ENCODE data around the gene SZT2. TPM values are rescaled to one million over a fixed set of nuclear protein-coding genes. Genes with fewer than 3 reads are reported as not detected.

SZT2 gene
- total and polyA plus RNA-seq, 2 of the 13 experiments (the other 11 are each of a cell fraction or from before 2014, with no cell fraction given) = 8.0 to 8.8 TPM

DNA sequence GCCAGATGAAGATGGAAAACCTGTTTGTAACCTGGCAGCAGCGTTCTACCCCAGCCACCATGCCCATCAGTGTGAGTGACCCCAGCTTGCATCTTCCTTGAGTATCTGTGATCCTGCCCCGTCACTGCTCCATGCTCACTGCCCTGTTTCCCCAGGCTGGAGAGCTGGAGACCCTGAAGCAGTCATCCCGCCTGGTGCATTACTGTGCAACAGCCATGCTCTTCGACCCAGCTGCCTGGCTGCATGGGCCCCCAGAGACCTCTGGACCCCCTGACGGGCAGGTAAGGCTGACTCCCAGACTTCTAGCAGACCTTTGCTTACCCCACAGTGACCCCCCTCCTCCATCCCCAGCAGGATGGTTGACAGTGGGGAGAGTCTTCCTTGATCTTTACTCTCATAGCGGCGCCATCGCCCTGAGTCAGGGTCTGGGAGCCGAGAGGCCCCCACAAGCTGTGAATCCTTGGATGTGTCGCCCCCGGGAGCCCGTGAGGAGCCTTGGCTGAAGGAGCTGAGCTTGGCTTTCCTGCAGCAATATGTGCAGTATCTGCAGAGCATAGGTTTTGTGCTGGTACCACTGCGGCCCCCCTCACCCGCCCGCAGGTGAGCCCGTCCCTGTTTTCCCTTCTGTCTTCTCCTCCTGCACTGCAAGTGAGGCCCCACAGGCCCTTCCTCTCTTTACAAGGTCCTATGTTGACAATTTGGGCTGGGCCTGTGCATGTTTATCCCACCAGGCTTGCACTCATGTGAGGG lies 53.7 kb downstream of the SZT2 start (continued):
- no peak for TF ChIP-seq ISL2 (CRISPR knock-in tag; IDR thresholded peaks at IDR 0.05)

DNA sequence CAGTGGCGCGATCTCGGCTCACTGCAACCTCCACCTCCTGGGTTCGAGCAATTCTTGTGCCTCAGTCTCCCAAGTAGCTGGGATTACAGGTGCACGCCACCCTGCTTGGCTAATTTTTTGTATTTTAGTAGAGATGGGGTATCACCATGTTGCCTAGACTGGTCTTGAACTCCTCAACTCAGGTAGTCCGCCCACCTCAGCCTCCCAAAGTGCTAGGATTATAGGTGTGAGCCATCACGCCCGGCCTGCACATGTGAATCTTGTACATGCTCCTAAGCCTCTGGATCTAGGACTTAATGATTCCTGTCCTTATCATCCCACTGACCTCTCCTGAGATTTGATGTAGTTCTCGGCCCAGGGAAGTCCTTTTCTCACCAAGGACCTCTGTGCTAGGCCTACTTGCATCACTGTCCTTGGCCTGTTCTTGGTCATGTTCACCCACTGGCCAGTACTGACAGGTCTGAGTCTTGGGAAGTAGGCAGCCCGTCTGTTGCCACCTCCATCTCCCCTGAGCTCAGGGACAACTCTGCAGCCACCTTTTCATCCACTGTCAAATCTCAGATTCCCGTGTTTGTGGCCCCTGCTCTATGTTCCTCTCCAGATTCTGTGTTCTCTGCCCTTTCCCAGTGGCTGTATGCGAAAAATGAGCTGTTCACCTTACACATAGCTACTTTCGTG lies 54.6 kb downstream of the SZT2 start:
- WGBS (ENCODE audit: low lambda C conversion rate) = 96% methylated on average over 11 of the region's 13 CpGs
- no peak for TF ChIP-seq CBX5 (CRISPR knock-in tag; IDR thresholded peaks at IDR 0.05; ENCODE audit: borderline replicate concordance)
- TF ChIP-seq ZNF780A (CRISPR knock-in tag; IDR thresholded peaks at IDR 0.05) = no peak
- no peak for TF ChIP-seq NFKBIZ (CRISPR knock-in tag; IDR thresholded peaks at IDR 0.05)
- TF ChIP-seq, protein P1, sequence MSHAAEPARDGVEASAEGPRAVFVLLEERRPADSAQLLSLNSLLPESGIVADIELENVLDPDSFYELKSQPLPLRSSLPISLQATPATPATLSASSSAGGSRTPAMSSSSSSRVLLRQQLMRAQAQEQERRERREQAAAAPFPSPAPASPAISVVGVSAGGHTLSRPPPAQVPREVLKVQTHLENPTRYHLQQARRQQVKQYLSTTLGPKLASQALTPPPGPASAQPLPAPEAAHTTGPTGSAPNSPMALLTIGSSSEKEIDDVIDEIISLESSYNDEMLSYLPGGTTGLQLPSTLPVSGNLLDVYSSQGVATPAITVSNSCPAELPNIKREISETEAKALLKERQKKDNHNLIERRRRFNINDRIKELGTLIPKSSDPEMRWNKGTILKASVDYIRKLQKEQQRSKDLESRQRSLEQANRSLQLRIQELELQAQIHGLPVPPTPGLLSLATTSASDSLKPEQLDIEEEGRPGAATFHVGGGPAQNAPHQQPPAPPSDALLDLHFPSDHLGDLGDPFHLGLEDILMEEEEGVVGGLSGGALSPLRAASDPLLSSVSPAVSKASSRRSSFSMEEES (CRISPR knock-in tag; IDR thresholded peaks at IDR 0.05) = no peak
- TF ChIP-seq, protein P2, sequence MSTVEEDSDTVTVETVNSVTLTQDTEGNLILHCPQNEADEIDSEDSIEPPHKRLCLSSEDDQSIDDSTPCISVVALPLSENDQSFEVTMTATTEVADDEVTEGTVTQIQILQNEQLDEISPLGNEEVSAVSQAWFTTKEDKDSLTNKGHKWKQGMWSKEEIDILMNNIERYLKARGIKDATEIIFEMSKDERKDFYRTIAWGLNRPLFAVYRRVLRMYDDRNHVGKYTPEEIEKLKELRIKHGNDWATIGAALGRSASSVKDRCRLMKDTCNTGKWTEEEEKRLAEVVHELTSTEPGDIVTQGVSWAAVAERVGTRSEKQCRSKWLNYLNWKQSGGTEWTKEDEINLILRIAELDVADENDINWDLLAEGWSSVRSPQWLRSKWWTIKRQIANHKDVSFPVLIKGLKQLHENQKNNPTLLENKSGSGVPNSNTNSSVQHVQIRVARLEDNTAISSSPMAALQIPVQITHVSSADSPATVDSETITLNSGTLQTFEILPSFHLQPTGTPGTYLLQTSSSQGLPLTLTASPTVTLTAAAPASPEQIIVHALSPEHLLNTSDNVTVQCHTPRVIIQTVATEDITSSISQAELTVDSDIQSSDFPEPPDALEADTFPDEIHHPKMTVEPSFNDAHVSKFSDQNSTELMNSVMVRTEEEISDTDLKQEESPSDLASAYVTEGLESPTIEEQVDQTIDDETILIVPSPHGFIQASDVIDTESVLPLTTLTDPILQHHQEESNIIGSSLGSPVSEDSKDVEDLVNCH (CRISPR knock-in tag; IDR thresholded peaks at IDR 0.05) = no peak
- TF ChIP-seq ZNF501 (CRISPR knock-in tag; IDR thresholded peaks at IDR 0.05) = no peak
- TF ChIP-seq, protein P3, sequence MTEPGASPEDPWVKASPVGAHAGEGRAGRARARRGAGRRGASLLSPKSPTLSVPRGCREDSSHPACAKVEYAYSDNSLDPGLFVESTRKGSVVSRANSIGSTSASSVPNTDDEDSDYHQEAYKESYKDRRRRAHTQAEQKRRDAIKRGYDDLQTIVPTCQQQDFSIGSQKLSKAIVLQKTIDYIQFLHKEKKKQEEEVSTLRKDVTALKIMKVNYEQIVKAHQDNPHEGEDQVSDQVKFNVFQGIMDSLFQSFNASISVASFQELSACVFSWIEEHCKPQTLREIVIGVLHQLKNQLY (CRISPR knock-in tag; IDR thresholded peaks at IDR 0.05) = no peak
- TF ChIP-seq, protein P4, sequence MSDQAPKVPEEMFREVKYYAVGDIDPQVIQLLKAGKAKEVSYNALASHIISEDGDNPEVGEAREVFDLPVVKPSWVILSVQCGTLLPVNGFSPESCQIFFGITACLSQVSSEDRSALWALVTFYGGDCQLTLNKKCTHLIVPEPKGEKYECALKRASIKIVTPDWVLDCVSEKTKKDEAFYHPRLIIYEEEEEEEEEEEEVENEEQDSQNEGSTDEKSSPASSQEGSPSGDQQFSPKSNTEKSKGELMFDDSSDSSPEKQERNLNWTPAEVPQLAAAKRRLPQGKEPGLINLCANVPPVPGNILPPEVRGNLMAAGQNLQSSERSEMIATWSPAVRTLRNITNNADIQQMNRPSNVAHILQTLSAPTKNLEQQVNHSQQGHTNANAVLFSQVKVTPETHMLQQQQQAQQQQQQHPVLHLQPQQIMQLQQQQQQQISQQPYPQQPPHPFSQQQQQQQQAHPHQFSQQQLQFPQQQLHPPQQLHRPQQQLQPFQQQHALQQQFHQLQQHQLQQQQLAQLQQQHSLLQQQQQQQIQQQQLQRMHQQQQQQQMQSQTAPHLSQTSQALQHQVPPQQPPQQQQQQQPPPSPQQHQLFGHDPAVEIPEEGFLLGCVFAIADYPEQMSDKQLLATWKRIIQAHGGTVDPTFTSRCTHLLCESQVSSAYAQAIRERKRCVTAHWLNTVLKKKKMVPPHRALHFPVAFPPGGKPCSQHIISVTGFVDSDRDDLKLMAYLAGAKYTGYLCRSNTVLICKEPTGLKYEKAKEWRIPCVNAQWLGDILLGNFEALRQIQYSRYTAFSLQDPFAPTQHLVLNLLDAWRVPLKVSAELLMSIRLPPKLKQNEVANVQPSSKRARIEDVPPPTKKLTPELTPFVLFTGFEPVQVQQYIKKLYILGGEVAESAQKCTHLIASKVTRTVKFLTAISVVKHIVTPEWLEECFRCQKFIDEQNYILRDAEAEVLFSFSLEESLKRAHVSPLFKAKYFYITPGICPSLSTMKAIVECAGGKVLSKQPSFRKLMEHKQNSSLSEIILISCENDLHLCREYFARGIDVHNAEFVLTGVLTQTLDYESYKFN (CRISPR knock-in tag; conservative IDR thresholded peaks at IDR 0.05) = no peak
- no peak for TF ChIP-seq ZNF737 (CRISPR knock-in tag; IDR thresholded peaks at IDR 0.05; ENCODE audit: borderline replicate concordance)
- Histone ChIP-seq H3K36me3 (replicated peaks in 1 of 2; ENCODE audit: control insufficient read depth in 1 of 2, insufficient read depth in 2 of 2, low read length in 2 of 2) (peaks cover 24 to 45% of the 10 kb centered on the region in 2 experiments; a peak in 4 of 5 replicates), H3K27ac (ENCODE audit: extremely low read length, insufficient read depth, low read length) (no peak overlapping the region), H3K27me3 (ENCODE audit: control insufficient read depth in 1 of 2, insufficient read depth in 2 of 2, low read length in 2 of 2) (no peaks in the 10 kb centered on the region), H3K79me2 (ENCODE audit: insufficient read depth, low read length) (no peaks in the 10 kb centered on the region), H4K20me1 (ENCODE audit: insufficient read depth, low read length) (no peaks in the 10 kb centered on the region), H2AFZ (ENCODE audit: low read length) (no peak overlapping the region), H3K4me3 (replicated peaks in 1 of 3; ENCODE audit: insufficient read depth in 1 of 3, low read depth in 2 of 3, low read length in 3 of 3) (no peak overlapping the region), H3K4me2 (ENCODE audit: low read depth, low read length) (no peak overlapping the region), H3K9ac (ENCODE audit: insufficient read depth, low read depth, low read length) (no peak overlapping the region), H3K9me3 (ENCODE audit: low read length) (no peaks in the 10 kb centered on the region), H3K4me1 (ENCODE audit: insufficient read depth, low read length) (no peaks in the 10 kb centered on the region)
- intact Hi-C loops (cut with micrococcal nuclease; ENCODE audit: unreplicated experiment) (no loop called here), in situ Hi-C loops (cut with HindIII; ENCODE audit: extremely low pct_ligation_motif_present, low pct_unique_long_range_greater_than_20kb) (no loop called here)
- no peak for FAIRE-seq
- no peak for DNase-seq (ENCODE audit: low spot score)
- ChIA-PET POLR2A (no interaction called here), CTCF (ENCODE audit: low intra/inter-chr PET ratio, low total read pairs) (no interaction called here)
- no TSS peak for BruUV-seq (replicated peaks)
- no peak for ATAC-seq
